GM12878 (cell line): Measurements from ENCODE around the gene PPP2R5D. TPM values are rescaled to one million over a fixed set of nuclear protein-coding genes. Genes with fewer than 3 reads are reported as not detected.

Experiments
- ATAC-seq: fragments of 200-7000 bp; cut with Tn5 transposase; 3 replicates; pipeline ENCODE4 v1.9.1; 2020; ENCODE audit warnings: mild to moderate bottlenecking, moderate library complexity
- BruUV-seq: library from RNA; stranded (reverse); fragments of 400-500 nt; replicated peaks from 2 replicates; lab custom pipeline; 2021; lab: Mats Ljungman, UMichigan
- CTCF ChIA-PET: fragments of 300-600 bp; sonication (Branson Sonifier 250); formaldehyde crosslinking; extraction: SDS; loops from one replicate; lab custom pipeline; 2021; ENCODE audit warnings: inconsistent platforms; lab: Yijun Ruan, JAX
- POLR2A ChIA-PET: fragments of 350-600 bp; formaldehyde crosslinking; extraction: SDS; loops from one replicate; lab custom pipeline; 2021; ENCODE audit warnings: inconsistent platforms; lab: Charles Lee
- RAD21 ChIA-PET: fragments of 300-600 bp; sonication (Branson Sonifier 250); formaldehyde crosslinking; loops from one replicate; lab custom pipeline; 2023; ENCODE audit warnings: antibody characterized with exemption; ENCODE audit not compliant: unreplicated experiment; lab: Charles Lee
- SMC1A ChIA-PET: fragments of 300-600 bp; sonication (Branson Sonifier 250); formaldehyde crosslinking; loops from one replicate; lab custom pipeline; 2023; ENCODE audit not compliant: unreplicated experiment, uncharacterized antibody; lab: Charles Lee
- DNase-seq: peaks from one replicate; pipeline ENCODE4 v3.0.0-alpha.2; 2011; ENCODE audit warnings: low read depth, low spot score
- FAIRE-seq: peaks from 3 replicates; lab custom pipeline; 2011; peaks lifted over from hg19 to GRCh38; lab: Jason Lieb, UNC
- H2AFZ ChIP-seq: 2 replicates; pipeline ENCODE4 v1.6.0; 2011; ENCODE audit warnings: low read depth, low read length, control low read depth; ENCODE audit not compliant: control insufficient read depth
- H3K27ac ChIP-seq: 2 replicates; pipeline ENCODE4 v1.5.1; 2011; ENCODE audit warnings: control low read depth; ENCODE audit not compliant: control insufficient read depth, insufficient read depth
- H3K27me3 ChIP-seq, 2 experiments: replicated peaks in 1 of 2; 2 replicates each; pipeline versions ENCODE4 v1.6.0 to v1.6.1; 2011; ENCODE audit warnings: low read length in 1 of 2; ENCODE audit not compliant: control insufficient read depth in 2 of 2, insufficient read depth in 2 of 2
- H3K36me3 ChIP-seq, 2 experiments: 2 replicates each; pipeline ENCODE4 v1.5.1; 2011; ENCODE audit warnings: low read length in 1 of 2; ENCODE audit not compliant: control insufficient read depth in 2 of 2, insufficient read depth in 2 of 2
- H3K4me1 ChIP-seq: 2 replicates; pipeline ENCODE4 v1.6.1; 2011; ENCODE audit warnings: mild to moderate bottlenecking, low read length, moderate library complexity, mixed read lengths; ENCODE audit not compliant: control insufficient read depth, insufficient read depth
- H3K4me2 ChIP-seq: 2 replicates; pipeline ENCODE4 v1.6.0; 2011; ENCODE audit warnings: control low read depth; ENCODE audit not compliant: control insufficient read depth, insufficient read depth
- H3K4me3 ChIP-seq: fragments of 200-600 bp; sonication (generic); 2 replicates; pipeline ENCODE4 v1.5.1; 2016
- H3K79me2 ChIP-seq: 2 replicates; pipeline ENCODE4 v1.6.0; 2011; ENCODE audit warnings: low read length; ENCODE audit not compliant: control insufficient read depth, insufficient read depth
- H3K9ac ChIP-seq: 2 replicates; pipeline ENCODE4 v1.8.0; 2011; ENCODE audit warnings: low read length, control low read depth, mixed read lengths; ENCODE audit not compliant: control insufficient read depth, insufficient read depth
- H3K9me3 ChIP-seq: replicated peaks from 3 replicates; pipeline ENCODE4 v1.5.1; 2011; ENCODE audit warnings: mild to moderate bottlenecking, low read length; ENCODE audit not compliant: control insufficient read depth, insufficient read depth
- H4K20me1 ChIP-seq: 2 replicates; pipeline ENCODE4 v1.6.0; 2011; ENCODE audit not compliant: control insufficient read depth, insufficient read depth
- ATF2 ChIP-seq: IDR thresholded peaks from 2 replicates; pipeline ENCODE4 v1.6.1; 2012; ENCODE audit warnings: low read length, inconsistent platforms
- E2F4 ChIP-seq: IDR thresholded peaks from 2 replicates; pipeline ENCODE4 v1.6.1; 2012; ENCODE audit warnings: low read depth, low read length, improper control_type of control experiment
- KLF5 ChIP-seq: fragments of 450-650 bp; IDR thresholded peaks from 2 replicates; pipeline ENCODE4 v1.6.1; 2014; ENCODE audit warnings: mild to moderate bottlenecking; ENCODE audit not compliant: partially characterized antibody
- PML ChIP-seq: IDR thresholded peaks from 2 replicates; pipeline ENCODE4 v1.6.1; 2012; ENCODE audit warnings: low read length, inconsistent platforms
- RAD51 ChIP-seq: fragments of 450-650 bp; IDR thresholded peaks from 2 replicates; pipeline ENCODE4 v1.6.1; 2016; ENCODE audit warnings: moderate library complexity, mild to moderate bottlenecking, inconsistent platforms
- RBBP5 ChIP-seq: fragments of 200-600 bp; sonication (generic); conservative IDR thresholded peaks from 2 replicates; pipeline ENCODE4 v1.6.1; 2016
- REST ChIP-seq: IDR thresholded peaks from 2 replicates; pipeline ENCODE4 v1.6.1; 2012; ENCODE audit warnings: mild to moderate bottlenecking, low read depth, low read length
- RFX5 ChIP-seq: IDR thresholded peaks from 2 replicates; pipeline ENCODE4 v1.6.1; 2011; ENCODE audit warnings: low read depth, low read length, improper control_type of control experiment
- WRNIP1 ChIP-seq: IDR thresholded peaks from 2 replicates; pipeline ENCODE4 v1.6.1; 2011; ENCODE audit warnings: low read depth, low read length, improper control_type of control experiment, borderline replicate concordance
- ZNF24 ChIP-seq: fragments of 450-650 bp; IDR thresholded peaks from 2 replicates; pipeline ENCODE4 v1.6.1; 2017; ENCODE audit warnings: antibody characterized with exemption, mild to moderate bottlenecking
- WGBS: methylation state at CpG from one replicate; pipeline ENCODE4 v1.1.6; 2016; ENCODE audit warnings: low lambda C conversion rate; ENCODE audit not compliant: insufficient replicate concordance, insufficient coverage; ENCODE audit errors: missing lambda C conversion rate; 5-methylcytosine and 5-hydroxymethylcytosine counted together
- in situ Hi-C: fragments of 300-500 bp; cut with MboI; formaldehyde crosslinking; loops from 9 replicates; pipeline ENCODE4 v1.14.3; 2018; ENCODE audit warnings: mixed read lengths
- intact Hi-C: fragments of 100-400 bp; cut with micrococcal nuclease; formaldehyde crosslinking; loops from one replicate; pipeline ENCODE4 v1.14.2; 2022; ENCODE audit not compliant: unreplicated experiment
- polyA plus RNA-seq, 11 experiments: library from polyadenylated mRNA; depleted of rRNA in 4 of 11; unstranded in 6 of 11; stranded (reverse) in 5 of 11; fragments of >200 nt; fragmentation: Nextera tagmentation in 4 of 11; fragmentation: Illumina TruSeq in 1 of 11; extraction: Ambion mirVana in 4 of 11; extraction: Trizol in 1 of 11; gene quantifications; 1 replicate in 1 of 11; 2 replicates in 10 of 11; pipeline versions ENCODE4 v1.2.1 to v1.2.3, GENCODE V29; 2011 to 2016; ENCODE audit warnings: inconsistent platforms in 2 of 11, missing spikeins in 2 of 11, low read depth in 1 of 11
- total RNA-seq, 4 experiments: library from RNA; depleted of rRNA in 3 of 4; stranded (reverse); fragments of >200 nt in 3 of 4; fragmentation: Illumina TruSeq in 1 of 4; extraction: Trizol in 1 of 4; gene quantifications; 2 replicates each; pipeline versions ENCODE4 v1.2.1 to v1.2.3, GENCODE V29; 2013 to 2021

Gene PPP2R5D
- total and polyA plus RNA-seq, 10 of the 15 experiments (the other 5 are each of a cell fraction or from before 2014, with no cell fraction given) = 1.5 to 59.0 (median 32.0) TPM

- BruUV-seq = no TSS peak
- FAIRE-seq = no peak
- Histone ChIP-seq H3K27me3 (no peaks in the 10 kb centered on the region), H3K9ac (no peak overlapping the region), H3K4me2 (no peak overlapping the region), H3K79me2 (no peaks in the 10 kb centered on the region; the same call in 1 of the 2 replicates), H3K27ac (no peak overlapping the region), H3K4me1 (no peaks in the 10 kb centered on the region), H4K20me1 (no peaks in the 10 kb centered on the region), H3K9me3 (no peaks in the 10 kb centered on the region), H3K4me3 (no peak overlapping the region), H3K36me3 (no peaks in the 10 kb centered on the region; a peak in 2 of 4 replicates), H2AFZ (no peak overlapping the region)
- intact Hi-C loops (no loop called here), in situ Hi-C loops (no loop called here)
- 98% methylated on average over 4 of the region's 4 CpGs for WGBS
- CTCF ChIA-PET = interaction anchor here (1.0 kb wide), 1 partner anchor 39 kb away, joined by 3 read pairs; no protein-coding TSS in a partner anchor
- no peak for ATAC-seq
- SMC1A ChIA-PET = no interaction called here
- RAD21 ChIA-PET = no interaction called here
- no peak for DNase-seq
- no peak for TF ChIP-seq PML
- POLR2A ChIA-PET = no interaction called here
Observed at GRCh38 chr6:42969934-42970333, 14.4 kb upstream of the PPP2R5D start.

GRCh38 chr6:42970871-42971612 lies 13.3 kb upstream of the PPP2R5D start:
- BruUV-seq = no TSS peak
- no peak for ATAC-seq
- H3K4me2 ChIP-seq = no peak overlapping the region
- no peak overlapping the region for H3K9ac ChIP-seq
- H4K20me1 ChIP-seq = no peaks in the 10 kb centered on the region
- no peak for FAIRE-seq
- DNase-seq = no peak
- ChIA-PET POLR2A (interaction anchor here (0.6 to 1.1 kb wide), 2 partner anchors 8 to 10 kb away, joined by 4 read pairs; partner anchors contain the start of gene PEX6), RAD21 (interaction anchor here (0.5 kb wide), 1 partner anchor 99 kb away, joined by 3 read pairs; no protein-coding TSS in a partner anchor), CTCF (interaction anchor here (0.5 to 1.8 kb wide), 3 partner anchors 38 to 173 kb away, joined by 3 to 6 read pairs (median 3); no protein-coding TSS in a partner anchor), SMC1A (interaction anchor here (1.4 kb wide), 1 partner anchor 43 kb away, joined by 3 read pairs; the partner anchor contains the start of gene KLHDC3)
- no peaks in the 10 kb centered on the region for H3K9me3 ChIP-seq
- no peak overlapping the region for H2AFZ ChIP-seq
- H3K79me2 ChIP-seq = no peaks in the 10 kb centered on the region; the same call in 1 of the 2 replicates
- no peak overlapping the region for H3K27ac ChIP-seq
- in situ Hi-C loops (no loop called here), intact Hi-C loops (no loop called here)
- H3K4me1 ChIP-seq = no peaks in the 10 kb centered on the region; the same call in 1 of the 2 replicates
- H3K36me3 ChIP-seq = no peaks in the 10 kb centered on the region; a peak in 2 of 4 replicates
- WGBS = 81% methylated on average over 4 of the region's 4 CpGs
- H3K27me3 ChIP-seq = no peaks in the 10 kb centered on the region
- H3K4me3 ChIP-seq = no peak overlapping the region
- no peak for TF ChIP-seq ZNF24
- no peak for TF ChIP-seq RAD51
- TF ChIP-seq RFX5 = no peak
- no peak for TF ChIP-seq WRNIP1
- TF ChIP-seq REST = no peak
- no peak for TF ChIP-seq KLF5
- no peak for TF ChIP-seq RBBP5
- no peak for TF ChIP-seq ATF2
- no peak for TF ChIP-seq E2F4
